Testis (tissue), 3 donors: ENCODE data around the gene IRF7. TPM values are rescaled to one million over a fixed set of nuclear protein-coding genes. Genes with fewer than 3 reads are reported as not detected.

Experiments used
- DNase-seq: peaks from one replicate; pipeline ENCODE4 v3.0.0-alpha.2; 2019
- H3K27ac ChIP-seq, 2 donors: fragments of 200-600 bp; sonication (generic); one replicate each; pipeline ENCODE4 v1.5.1; 2019
- H3K27me3 ChIP-seq: fragments of 200-600 bp; sonication (generic); one replicate; pipeline ENCODE4 v1.5.1; 2019
- H3K36me3 ChIP-seq: fragments of 200-600 bp; sonication (generic); one replicate; pipeline ENCODE4 v1.5.1; 2017; ENCODE audit warnings: low read depth; ENCODE audit errors: missing control alignments
- H3K4me1 ChIP-seq: fragments of 200-600 bp; sonication (generic); one replicate; pipeline ENCODE4 v1.5.1; 2019
- H3K4me3 ChIP-seq, 2 donors: fragments of 200-600 bp; sonication (generic); one replicate each; pipeline ENCODE4 v1.5.1; 2017 to 2019
- H3K9me3 ChIP-seq: fragments of 200-600 bp; sonication (generic); one replicate; pipeline ENCODE4 v1.5.1; 2017
- CTCF ChIP-seq, 3 experiments: fragments of 450-650 bp in 2 of 3; fragments of 200-600 bp in 1 of 3; sonication (generic) in 1 of 3; IDR thresholded peaks; one replicate each; pipeline ENCODE4 v1.5.1; 2016 to 2019; ENCODE audit warnings: antibody characterized with exemption in 3 of 3, mild to moderate bottlenecking in 2 of 3, moderate library complexity in 1 of 3
- POLR2A ChIP-seq: fragments of 450-650 bp; IDR thresholded peaks from one replicate; pipeline ENCODE4 v1.6.1; 2017; ENCODE audit warnings: antibody characterized with exemption, mild to moderate bottlenecking, moderate library complexity
- WGBS, 2 donors: methylation state at CpG; one replicate each; pipeline ENCODE4 v1.1.5; 2018; 5-methylcytosine and 5-hydroxymethylcytosine counted together
- intact Hi-C: fragments of 100-400 bp; cut with DNase I; formaldehyde crosslinking; loops from one replicate; pipeline ENCODE4 v1.15.1; 2023; ENCODE audit warnings: low total_unique reads
- polyA plus RNA-seq: library from polyadenylated mRNA; stranded (reverse); fragments of 350-450 nt; fragmentation: Illumina TruSeq; extraction: RNeasy Lipid Tissue Mini Kit (QIAGEN cat#74804); gene quantifications from one replicate; pipeline ENCODE4 v1.2.3, GENCODE V29; 2014; ENCODE audit warnings: low read depth, low replicate concordance; ENCODE audit not compliant: insufficient read depth
- total RNA-seq, 2 donors: library from RNA; depleted of rRNA; stranded (reverse); fragments of >200 nt; gene quantifications; one replicate each; pipeline ENCODE4 v1.2.3, GENCODE V29; 2016

Gene IRF7
- total and polyA plus RNA-seq, 3 donors from 2014 or later = 9.9 to 30.1 (median 13.0) TPM

GRCh38 chr11:646214-646613 lies 30.5 kb upstream of the IRF7 start:
- H3K27ac ChIP-seq = no peak overlapping the region
- no peaks in the 10 kb centered on the region for H3K36me3 ChIP-seq
- no peak for DNase-seq
- WGBS, 2 donors = 86 to 90% methylated on average over 13 to 14 of the region's 14 CpGs
- no peaks in the 10 kb centered on the region for H3K27me3 ChIP-seq
- TF ChIP-seq CTCF (IDR thresholded peaks at IDR 0.05) = no peak
- TF ChIP-seq POLR2A = no peak
- H3K4me1 ChIP-seq = no peaks in the 10 kb centered on the region
- no peaks in the 10 kb centered on the region for H3K9me3 ChIP-seq
- no peak overlapping the region for H3K4me3 ChIP-seq
- intact Hi-C loops = no loop called here

- no peaks in the 10 kb centered on the region for H3K9me3 ChIP-seq
- no peak for TF ChIP-seq POLR2A
- TF ChIP-seq CTCF (IDR thresholded peaks at IDR 0.05) = no peak
- H3K4me3 ChIP-seq = no peak overlapping the region
- no peaks in the 10 kb centered on the region for H3K36me3 ChIP-seq
- no peaks in the 10 kb centered on the region for H3K4me1 ChIP-seq
- H3K27me3 ChIP-seq = no peaks in the 10 kb centered on the region
- intact Hi-C loops = no loop called here
- no peak overlapping the region for H3K27ac ChIP-seq
- 84 to 86% methylated on average over 16 of the region's 16 CpGs for WGBS, 2 donors
- DNase-seq = no peak
Measured at GRCh38 chr11:645536-645935, 29.8 kb upstream of the IRF7 start.

- intact Hi-C loops = no loop called here
- Histone ChIP-seq H3K27me3 (no peaks in the 10 kb centered on the region), H3K4me1 (no peaks in the 10 kb centered on the region), H3K9me3 (no peaks in the 10 kb centered on the region), H3K36me3 (no peaks in the 10 kb centered on the region), H3K4me3 (no peak overlapping the region), H3K27ac (no peak overlapping the region)
- 89 to 91% methylated on average over 30 to 50 of the region's 50 CpGs for WGBS, 2 donors
- TF ChIP-seq POLR2A = no peak
- TF ChIP-seq CTCF (IDR thresholded peaks at IDR 0.05) = no peak
- no peak for DNase-seq
Measured at GRCh38 chr11:643849-644738, 28.3 kb upstream of the IRF7 start.

GRCh38 chr11:643366-643765 lies 27.6 kb upstream of the IRF7 start:
- no peak for DNase-seq
- Histone ChIP-seq H3K4me3 (no peak overlapping the region), H3K9me3 (no peaks in the 10 kb centered on the region), H3K27me3 (no peaks in the 10 kb centered on the region), H3K4me1 (no peaks in the 10 kb centered on the region), H3K36me3 (no peaks in the 10 kb centered on the region), H3K27ac (no peak overlapping the region)
- 89 to 91% methylated on average over 9 of the region's 9 CpGs for WGBS, 2 donors
- no peak for TF ChIP-seq CTCF (IDR thresholded peaks at IDR 0.05)
- TF ChIP-seq POLR2A = no peak
- intact Hi-C loops = no loop called here
